Choroid plexus epithelial cell (primary cell): Measurements from ENCODE around the gene LRRC10B.

Experiments used
- DNase-seq: peaks from one replicate; pipeline ENCODE4 v3.0.0-alpha.2; 2010; ENCODE audit warnings: low read depth
- H3K4me3 ChIP-seq: 2 replicates; pipeline ENCODE4 v1.5.1; 2011; ENCODE audit warnings: low read depth, mild to moderate bottlenecking, control low read depth, low read length, moderate library complexity
- TF ChIP-seq, protein P1 (sequence below): conservative IDR thresholded peaks from 2 replicates; pipeline ENCODE4 v1.5.1; 2011; ENCODE audit warnings: low read depth, mild to moderate bottlenecking, control low read depth, inconsistent platforms, low read length, moderate library complexity

LRRC10B gene

DNA sequence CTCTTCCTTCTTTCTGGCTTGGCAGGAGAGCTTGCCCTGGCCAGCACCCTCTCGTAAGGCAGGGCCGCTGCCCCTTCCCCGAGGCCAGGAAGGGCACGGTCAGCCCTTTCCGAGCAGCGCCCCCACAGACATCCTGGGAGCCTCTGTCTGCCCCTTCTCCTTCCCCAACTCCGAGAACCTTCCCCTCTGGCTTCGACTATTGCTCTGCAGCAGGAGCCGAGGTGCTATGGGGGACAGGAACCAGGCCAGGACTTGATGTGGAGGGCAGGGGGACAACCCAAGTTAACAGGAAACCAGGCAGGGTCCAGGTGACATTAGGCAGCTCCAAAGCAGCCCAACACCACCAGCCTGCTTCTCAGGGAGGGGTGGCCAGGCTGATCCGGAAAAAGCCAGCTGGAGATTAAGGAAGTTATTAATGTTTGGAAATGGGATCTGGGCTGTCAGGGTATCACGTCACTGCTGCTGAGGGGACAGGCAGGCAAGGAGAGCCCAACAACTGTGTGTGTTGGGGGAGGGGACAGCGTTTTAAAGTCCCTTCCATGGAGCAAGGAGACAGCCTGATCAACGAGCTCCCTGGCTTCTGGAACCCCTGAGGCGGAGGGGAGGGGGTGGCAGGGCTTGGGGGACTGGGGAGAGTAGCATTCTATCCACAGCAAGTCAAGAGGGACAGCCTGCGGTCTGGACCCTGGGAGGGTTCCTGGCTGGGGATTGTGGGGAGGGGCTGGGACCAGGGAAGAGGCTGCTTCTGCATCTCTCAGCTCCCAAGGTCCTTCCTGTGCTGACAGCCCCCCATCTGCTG lies 45.0 kb downstream of the LRRC10B start:
- TF ChIP-seq, protein P1, sequence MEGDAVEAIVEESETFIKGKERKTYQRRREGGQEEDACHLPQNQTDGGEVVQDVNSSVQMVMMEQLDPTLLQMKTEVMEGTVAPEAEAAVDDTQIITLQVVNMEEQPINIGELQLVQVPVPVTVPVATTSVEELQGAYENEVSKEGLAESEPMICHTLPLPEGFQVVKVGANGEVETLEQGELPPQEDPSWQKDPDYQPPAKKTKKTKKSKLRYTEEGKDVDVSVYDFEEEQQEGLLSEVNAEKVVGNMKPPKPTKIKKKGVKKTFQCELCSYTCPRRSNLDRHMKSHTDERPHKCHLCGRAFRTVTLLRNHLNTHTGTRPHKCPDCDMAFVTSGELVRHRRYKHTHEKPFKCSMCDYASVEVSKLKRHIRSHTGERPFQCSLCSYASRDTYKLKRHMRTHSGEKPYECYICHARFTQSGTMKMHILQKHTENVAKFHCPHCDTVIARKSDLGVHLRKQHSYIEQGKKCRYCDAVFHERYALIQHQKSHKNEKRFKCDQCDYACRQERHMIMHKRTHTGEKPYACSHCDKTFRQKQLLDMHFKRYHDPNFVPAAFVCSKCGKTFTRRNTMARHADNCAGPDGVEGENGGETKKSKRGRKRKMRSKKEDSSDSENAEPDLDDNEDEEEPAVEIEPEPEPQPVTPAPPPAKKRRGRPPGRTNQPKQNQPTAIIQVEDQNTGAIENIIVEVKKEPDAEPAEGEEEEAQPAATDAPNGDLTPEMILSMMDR, result no peak
- DNase-seq, result no peak

DNA sequence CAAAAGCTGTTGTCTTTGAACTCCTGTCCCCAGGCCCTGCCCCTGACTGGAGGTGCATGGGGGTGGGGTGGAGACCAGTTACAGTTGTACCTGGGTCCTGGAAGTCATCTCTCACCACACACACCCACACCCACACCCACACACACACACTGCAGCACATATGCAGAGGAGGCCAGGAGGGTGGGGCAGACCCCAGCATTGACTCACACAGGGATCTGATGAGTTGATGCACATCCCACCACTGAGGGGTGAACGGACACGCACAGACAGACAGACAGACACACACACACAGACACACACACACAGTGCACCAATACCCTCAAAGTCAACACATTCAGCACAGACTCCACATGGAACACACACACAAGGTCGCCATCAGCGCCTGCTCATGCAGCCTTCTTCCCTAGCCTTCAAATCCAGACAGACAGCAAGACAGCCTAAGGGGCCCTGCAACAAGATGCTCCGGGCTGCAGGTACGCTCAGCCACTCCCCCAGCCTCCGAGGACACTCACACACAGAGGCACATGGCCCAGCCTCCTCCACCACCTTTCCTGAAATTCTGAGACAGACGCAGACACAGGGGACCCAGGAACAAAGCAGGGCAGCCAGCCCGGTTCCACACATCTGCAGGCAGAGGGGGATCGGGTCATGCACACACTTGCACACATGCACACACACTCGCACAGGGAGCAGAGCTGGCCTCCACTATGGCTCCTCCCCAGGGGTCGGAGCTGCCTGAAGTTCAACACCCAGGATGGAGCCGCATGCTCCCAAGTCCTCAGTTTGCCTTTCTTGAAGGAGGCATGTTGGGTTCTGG lies 45.8 kb downstream of the LRRC10B start:
- TF ChIP-seq, protein P1, result no peak
- no peak for DNase-seq
- H3K4me3 ChIP-seq, result no peak overlapping the region

More for the DNA sequence above, 45.0 kb downstream of the LRRC10B start:
- no peak overlapping the region for H3K4me3 ChIP-seq

DNA sequence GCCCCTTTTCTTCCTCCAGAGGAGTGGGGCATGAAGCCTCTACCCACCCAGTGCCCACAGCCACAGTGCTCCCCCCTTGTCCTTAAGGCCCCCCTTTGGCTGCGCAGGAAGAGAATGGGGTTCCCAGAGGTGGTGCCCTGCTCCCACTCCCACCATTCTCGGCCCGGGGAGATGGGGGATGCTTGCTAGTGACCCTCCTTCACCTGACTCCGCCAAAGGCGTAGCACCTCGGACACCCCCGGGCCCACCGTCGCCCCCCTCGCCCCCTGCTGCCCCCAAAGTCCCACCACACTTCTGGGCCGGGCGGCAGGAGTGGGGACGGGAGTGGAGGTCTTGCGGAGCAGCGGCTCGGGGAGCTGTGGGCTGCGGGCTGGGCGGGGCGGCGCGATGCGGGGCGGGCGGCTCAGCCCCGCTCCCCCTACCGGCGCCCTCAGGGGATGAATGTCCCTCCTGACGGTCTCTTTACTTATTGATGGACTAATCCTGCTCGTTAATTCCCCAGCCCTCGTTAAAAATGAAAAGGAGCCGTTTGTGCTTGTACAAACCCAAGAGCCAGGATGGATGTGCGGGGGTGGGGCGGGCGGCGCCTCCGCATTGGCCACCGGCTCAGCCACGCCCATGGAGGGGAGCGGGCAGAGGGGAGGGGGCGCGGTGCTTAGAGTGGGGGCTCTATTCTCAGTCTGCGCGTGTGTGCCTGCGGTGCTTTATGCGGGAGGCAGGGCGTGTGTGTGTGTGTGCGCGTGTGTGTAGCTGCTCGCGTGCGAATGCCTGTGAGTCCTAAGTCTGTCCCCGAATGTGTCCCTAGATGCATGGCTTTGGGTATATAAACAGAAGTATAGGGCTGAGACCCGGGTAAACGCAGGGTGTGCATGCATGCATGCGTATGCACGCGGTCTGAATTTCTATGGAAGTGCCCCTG lies 46.8 kb downstream of the LRRC10B start:
- TF ChIP-seq, protein P1, result peak; percentile 1
- DNase-seq, result no peak
- no peak overlapping the region for H3K4me3 ChIP-seq

DNA sequence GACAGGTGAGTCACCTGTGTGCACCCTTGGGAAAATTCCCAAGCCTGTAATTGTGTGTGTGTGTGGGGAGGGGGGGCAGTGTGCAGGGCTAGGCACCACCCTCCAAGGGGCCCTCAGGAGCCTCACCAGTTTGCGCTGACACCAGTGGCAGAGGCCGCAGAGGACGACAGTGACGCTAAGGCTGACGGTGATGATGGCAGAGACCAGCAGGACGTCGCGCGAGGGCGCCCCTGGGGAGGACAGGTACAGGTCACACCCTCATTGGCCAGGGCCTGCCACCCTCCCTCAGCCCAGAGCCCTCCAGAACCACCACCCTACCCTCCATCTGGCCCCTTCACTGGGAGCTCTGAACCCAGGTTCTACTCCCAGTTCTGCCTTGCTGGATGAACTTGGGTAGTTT lies 47.4 kb downstream of the LRRC10B start:
- TF ChIP-seq, protein P1, result no peak
- H3K4me3 ChIP-seq, result no peak overlapping the region
- no peak for DNase-seq

- H3K4me3 ChIP-seq, result no peak overlapping the region
- no peak for DNase-seq
- TF ChIP-seq, protein P1, result no peak
Observed at GRCh38 chr11:61556621-61557020, 48.1 kb downstream of the LRRC10B start.
